HG03103 (cell line): ENCODE results near the gene MPPE1.

Experiments used
- ATAC-seq: cut with Tn5 transposase; IDR thresholded peaks from one replicate; pipeline ENCODE4 v1.9.1; 2021; ENCODE audit warnings: low read depth; ENCODE audit not compliant: unreplicated experiment

MPPE1 gene

DNA sequence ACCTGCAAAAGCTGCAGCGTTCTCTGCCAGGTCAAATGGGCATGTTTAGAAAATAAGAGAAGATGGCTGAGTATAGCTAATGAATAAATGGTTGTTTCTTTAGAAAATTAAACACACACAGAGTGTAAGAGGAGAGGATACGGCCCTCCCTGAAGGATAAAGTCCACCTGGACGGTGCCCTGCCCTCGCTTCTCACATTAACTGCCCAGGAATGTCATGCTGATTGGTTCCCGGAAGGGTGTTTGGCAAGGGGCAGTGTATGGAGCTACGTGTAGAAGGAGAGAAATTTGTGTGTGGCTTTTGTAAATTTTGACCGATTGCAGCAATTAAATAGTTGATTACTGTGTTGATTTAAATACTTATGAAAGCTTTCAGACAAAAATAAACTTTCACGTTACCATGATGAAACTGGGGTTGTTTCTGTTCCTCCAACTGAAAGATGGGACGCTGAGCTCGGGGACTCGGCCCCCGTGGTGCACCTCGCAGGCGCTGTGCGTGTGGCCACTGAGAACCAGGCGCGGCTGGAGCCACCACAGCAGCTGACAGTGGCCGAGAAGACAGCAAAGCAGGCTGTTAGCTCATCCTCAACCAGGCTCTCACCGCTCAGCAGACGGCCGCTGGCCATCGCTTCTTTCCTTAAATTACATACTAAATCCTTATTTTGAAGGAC is 22.7 kb downstream of the MPPE1 start:
- no peak for ATAC-seq

DNA sequence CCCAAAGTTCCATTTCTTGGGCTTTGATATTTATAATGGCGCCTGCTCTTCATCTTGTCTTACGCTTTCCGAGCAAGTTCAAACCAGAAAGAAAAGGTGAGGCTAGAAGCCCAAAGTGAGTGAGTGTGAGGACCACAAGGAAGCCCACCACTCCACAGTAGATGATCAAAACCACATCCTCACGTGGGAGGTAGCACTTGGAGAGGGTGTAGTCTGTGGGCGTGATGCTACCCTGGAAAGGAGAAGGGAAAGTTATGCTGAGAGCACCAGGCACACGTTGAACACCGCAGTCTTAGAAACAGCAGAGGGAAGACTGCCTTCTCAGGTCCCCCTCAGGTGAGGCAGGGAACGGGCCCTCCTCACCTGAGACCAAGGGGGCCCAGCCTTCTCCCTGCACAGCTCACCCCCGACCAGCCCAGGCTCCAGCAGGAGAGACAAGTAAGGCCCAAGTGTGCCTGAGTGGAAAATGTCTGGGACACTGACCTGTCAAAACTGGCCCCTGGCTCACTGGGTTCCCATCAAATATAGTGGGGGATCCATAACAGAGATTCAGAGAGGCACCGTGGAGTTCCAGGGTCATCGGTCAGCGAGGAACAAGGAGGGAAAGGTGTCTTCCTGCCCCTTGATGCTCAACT is 23.6 kb downstream of the MPPE1 start:
- no peak for ATAC-seq

GRCh38 chr18:11883153-11883552 is 25.0 kb downstream of the MPPE1 start:
- ATAC-seq: peak; percentile 95

DNA sequence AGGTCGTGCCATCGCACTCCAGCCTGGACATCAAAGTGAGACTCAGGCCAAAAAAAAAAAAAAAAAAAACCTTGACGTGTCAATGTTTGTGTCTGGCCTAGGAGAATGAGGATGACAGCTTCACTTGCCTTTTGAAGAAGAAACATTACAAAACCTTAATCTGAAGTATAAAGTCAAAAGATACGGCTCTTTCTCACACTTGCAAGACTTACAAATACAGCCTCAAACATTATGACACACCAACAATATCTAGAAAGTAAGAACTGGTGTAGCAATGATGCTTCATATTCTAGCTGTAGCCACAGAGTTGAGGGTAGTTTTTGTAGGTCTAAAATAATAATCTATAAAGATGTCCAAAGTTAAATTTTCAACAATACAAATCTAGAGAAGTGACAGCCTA is 25.5 kb downstream of the MPPE1 start:
- no peak for ATAC-seq

DNA sequence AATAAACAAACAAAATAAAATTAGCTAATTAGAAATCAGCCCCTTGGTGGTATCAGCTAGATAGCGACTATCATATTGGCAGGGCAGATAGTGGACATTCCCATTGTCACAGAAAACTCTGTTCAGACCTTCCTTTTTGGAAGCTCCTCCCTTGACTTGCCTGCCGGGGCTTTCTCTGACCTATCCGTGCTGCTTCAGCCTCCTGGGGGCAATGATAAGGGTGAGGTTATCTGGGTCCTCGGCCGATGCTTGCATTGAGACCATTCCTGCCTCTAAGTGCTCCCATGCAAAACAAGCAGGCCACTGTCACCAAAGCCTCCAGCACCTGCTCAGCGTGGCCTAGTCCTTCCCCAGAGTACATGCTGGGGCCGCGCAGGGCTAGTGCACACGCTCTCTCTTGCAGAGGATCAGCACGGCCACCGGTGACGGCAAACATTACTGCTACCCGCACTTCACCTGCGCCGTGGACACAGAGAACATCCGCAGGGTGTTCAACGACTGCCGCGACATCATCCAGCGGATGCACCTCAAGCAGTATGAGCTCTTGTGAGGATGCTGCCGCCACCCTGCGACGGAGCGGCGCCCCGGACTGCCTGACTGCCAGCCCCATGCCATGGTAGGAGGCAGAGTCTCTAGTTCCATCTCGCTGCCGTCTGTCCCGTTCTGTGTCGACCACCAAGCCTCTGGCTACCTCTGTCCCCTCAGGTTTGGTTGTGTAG is 27.4 kb downstream of the MPPE1 start:
- no peak for ATAC-seq

GRCh38 chr18:11877497-11878135 is 30.5 kb downstream of the MPPE1 start:
- no peak for ATAC-seq

DNA sequence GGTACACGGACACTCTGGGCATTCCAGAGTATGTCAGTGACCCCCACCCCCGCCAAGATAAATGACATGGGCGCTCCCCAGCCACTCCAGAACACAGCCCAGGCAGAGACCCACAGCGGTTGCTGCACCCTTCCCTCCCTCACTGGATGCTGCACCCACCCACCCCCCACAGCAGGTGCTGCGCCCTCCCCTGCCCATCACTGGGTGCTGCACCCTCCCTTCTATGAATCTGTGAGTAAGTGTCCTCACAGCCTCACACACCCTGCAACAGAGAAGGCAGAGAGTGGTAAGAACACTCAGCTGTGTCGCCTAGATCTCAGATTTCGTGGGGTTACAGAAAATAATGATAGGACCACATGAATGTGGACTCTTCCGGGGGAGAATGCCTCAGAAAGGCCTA is 33.4 kb downstream of the MPPE1 start:
- no peak for ATAC-seq

GRCh38 chr18:11873670-11874340 is 34.3 kb downstream of the MPPE1 start:
- ATAC-seq: no peak

GRCh38 chr18:11872479-11873136 is 35.5 kb downstream of the MPPE1 start:
- no peak for ATAC-seq

DNA sequence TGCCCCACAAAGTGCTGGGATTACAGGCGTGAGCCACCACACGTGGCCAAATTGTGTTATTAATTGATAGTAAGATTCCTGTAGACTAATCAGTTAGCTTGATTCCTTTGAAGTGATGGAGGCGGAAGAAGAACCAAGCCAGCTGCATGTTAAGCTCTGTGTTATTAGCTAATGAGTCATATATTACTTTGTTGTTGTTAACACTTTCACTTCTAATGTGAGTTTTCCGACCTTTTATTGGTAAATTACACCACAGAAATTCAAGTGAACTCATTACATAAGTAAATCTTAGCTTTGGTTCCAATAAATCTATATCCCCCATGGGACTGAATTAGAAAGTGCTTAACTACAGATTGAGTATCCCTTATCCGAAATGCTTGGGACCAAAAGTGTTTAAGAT is 36.6 kb downstream of the MPPE1 start:
- no peak for ATAC-seq

- no peak for ATAC-seq
These were observed 39.9 kb downstream of the MPPE1 start for GRCh38 chr18:11868230-11868629.

DNA sequence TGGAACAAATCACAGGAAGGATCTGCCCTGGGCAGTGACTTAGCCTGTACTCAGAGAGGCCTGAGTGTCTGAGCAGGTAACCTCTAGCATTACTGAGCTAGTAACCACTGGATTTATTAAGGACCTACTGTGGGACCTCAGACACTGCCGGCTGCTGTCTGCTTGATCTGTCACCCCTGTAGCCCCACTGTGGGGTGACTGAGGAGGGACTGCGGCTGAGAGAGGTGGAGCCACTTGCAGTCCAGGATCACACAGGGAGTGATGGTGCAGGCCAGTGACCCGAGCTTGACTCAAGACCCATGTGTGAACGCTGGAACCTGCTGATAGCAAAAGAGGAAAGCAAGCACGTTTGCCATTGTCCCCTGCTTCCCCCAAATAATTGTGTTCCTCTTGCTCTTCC is 41.4 kb downstream of the MPPE1 start:
- no peak for ATAC-seq

DNA sequence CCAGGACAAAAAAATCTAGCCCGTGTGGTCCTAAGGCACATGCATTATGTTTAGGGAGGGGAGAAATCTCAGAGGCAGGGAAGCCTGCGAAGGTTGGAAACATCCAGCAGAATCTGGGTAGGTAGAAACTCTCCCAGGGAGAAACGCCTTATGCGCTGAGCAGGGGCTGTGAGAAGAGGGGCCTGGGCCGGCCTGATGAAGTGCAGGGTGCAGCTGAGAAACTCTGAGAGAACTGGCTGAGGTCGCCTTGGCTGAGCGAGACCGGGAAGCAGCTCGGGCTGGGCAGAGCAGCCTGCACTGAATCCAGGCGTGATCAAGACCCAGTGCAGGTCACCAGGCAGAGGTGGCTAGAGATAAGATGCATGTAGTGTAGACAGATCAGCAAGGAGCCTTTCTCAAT is 41.8 kb downstream of the MPPE1 start:
- ATAC-seq: no peak

- no peak for ATAC-seq
These were observed 43.0 kb downstream of the MPPE1 start for GRCh38 chr18:11865071-11865470.

- no peak for ATAC-seq
These were observed 43.6 kb downstream of the MPPE1 start for GRCh38 chr18:11864471-11864870.

DNA sequence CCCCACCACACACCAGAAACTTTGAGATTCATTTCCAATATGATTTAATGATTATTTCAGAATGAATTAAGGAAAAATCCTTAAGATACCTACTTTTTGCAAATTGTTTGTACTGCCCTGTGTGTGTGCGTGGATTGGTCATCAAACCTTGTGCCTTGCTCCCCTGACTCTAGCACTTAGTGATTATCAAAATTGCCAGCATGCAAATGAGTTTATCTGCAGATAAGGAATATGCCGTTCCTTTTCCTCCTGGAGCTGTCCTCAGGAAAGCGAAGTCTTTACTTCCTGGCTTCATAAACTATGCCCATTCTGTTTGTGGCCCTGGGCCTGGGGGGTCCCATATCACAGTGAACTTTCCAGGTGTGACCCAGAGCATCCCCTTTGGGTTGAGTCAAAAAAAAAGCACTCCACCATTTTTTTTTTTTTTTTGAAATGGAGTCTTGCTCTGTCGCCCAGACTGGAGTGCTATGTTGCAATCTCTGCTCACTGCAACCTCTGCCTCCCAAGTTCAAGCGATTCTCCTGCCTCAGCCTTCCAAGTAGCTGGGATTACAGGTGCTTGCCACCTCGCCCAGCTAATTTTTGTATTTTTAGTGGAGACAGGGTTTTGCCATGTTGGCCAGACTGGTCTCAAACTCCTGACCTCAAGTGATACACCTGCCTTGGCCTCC is 45.5 kb downstream of the MPPE1 start:
- ATAC-seq: no peak

DNA sequence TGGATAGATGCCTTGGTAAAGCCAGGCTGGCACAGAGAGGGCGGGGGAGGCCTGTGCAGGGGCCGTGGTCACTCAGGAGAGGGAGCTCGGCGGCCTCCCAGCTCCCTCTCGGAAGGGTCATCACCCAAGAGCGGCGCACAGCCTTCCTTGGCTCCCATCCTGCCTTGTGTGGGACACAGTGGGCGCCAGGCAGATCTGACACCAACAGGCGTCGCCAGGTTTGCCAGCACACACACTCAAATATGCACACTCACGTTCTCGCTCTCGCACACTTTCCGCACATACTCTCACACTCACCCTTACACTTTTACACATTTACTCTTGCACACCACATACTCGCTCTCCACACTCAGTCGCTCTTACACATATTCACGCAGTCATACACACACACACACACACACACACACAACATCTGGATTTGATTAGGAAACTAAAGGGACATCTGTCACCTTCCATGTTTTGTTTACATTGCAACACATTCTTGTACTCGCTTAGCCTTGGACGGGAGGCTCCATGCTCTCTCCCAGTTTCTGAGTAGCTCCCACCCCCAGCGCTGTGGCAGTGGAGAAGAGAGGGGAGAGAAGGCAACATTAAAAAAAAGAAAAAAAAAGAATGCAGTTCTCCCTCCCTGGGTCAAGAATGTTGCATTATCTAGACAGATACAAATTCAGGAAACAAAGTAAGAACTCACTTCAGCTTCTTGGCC is 46.4 kb downstream of the MPPE1 start:
- ATAC-seq: no peak

DNA sequence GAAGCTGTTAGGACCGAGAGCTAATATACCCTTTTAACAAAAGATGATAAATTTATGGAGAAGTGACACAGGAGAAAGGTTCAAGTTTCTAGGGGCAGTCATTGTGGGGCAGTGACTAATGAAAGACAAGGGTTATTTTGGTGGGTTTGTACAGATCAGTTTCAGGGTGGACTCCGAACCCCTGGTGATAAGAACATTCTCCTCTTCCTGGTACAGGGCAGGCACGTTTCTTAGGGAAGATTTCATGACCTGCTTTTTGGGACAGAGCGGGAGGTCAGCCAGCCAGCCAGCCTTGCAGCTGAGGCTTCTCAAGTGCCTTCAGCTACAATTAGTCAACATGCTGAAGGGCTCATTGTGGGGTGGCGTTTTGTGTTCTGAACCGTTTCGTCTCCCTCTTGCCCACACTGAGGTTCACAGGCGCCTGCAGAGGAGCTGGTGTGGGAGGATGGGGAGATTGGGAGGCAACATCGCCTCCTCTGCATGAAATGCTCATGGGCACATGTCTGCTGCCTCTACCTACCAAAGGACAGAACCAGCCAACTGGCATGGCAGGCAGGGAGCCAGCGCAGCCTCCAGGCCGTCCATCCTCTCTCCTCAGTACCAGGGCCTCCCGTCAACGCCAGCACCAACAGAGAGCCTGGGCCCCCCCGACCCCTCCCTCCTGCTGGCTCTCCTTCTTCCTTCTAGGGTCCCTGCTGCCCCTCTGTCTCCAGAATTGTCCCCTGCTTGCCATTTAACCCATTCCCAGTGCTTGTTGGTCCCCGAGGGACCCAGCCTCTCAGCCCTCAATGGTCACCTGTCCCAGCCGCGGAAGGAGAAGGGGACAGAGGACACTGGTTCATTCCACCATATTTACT is 47.3 kb downstream of the MPPE1 start:
- ATAC-seq: no peak
